D721Med (cell line): ENCODE results near the gene LNPEP.

ENCODE experiments used
- DNase-seq: peaks from one replicate; pipeline ENCODE4 v3.0.0; 2011; ENCODE audit warnings: low spot score; ENCODE audit not compliant: insufficient read length
- FAIRE-seq: peaks from 2 replicates; lab custom pipeline; 2011; peaks lifted over from hg19 to GRCh38; lab: Jason Lieb, UNC
- TF ChIP-seq, protein P1 (sequence below): IDR thresholded peaks from 2 replicates; pipeline ENCODE4 v1.5.1; 2012; ENCODE audit warnings: mild to moderate bottlenecking, control low read depth; ENCODE audit not compliant: insufficient read depth; ENCODE audit errors: missing control alignments

Gene LNPEP

DNA sequence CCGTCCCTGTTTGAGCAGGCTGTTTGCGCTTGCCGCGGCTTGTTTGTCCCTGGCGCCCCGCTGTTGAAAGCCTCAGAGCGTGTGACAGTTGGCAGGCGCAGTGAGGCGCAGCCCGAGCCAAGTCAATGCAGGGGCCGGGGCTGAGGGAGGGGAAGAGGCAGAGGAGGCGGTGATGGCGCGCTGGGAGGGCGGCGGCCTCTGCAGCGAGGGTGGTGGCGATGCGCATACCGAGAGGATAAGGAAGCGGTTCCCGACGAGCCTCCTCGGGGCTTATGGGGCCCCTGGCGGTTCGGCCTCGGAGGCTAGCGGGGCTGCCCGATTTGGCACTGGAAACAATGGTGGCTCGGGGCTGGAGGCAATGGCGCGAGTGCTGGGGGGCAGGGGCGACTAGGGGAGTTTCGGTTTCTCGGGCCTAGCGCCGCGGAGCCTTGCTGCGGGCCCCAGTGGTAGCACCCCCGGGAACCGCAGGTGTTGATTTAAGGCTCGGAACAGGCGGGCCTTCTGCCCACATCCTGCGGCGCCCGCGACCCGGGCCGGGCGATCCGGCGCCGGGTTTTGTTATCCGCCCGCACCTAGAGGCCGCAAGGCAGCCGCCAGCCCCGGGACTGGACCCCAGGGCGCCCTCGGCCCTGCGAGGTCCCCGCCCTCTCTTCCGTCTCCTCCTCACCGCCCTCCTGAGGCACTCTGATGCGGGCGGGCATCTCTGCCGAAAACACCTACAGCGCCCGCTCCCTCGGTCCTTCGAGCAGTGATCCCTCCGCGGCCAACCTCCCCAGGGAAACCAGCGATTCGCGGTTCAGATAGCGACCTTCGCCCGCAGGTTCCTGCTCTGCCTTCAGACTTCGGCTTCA, 947 bp upstream of the LNPEP start:
- FAIRE-seq (no peak), DNase-seq (no peak)
- TF ChIP-seq, protein P1, sequence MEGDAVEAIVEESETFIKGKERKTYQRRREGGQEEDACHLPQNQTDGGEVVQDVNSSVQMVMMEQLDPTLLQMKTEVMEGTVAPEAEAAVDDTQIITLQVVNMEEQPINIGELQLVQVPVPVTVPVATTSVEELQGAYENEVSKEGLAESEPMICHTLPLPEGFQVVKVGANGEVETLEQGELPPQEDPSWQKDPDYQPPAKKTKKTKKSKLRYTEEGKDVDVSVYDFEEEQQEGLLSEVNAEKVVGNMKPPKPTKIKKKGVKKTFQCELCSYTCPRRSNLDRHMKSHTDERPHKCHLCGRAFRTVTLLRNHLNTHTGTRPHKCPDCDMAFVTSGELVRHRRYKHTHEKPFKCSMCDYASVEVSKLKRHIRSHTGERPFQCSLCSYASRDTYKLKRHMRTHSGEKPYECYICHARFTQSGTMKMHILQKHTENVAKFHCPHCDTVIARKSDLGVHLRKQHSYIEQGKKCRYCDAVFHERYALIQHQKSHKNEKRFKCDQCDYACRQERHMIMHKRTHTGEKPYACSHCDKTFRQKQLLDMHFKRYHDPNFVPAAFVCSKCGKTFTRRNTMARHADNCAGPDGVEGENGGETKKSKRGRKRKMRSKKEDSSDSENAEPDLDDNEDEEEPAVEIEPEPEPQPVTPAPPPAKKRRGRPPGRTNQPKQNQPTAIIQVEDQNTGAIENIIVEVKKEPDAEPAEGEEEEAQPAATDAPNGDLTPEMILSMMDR, result no peak

DNA sequence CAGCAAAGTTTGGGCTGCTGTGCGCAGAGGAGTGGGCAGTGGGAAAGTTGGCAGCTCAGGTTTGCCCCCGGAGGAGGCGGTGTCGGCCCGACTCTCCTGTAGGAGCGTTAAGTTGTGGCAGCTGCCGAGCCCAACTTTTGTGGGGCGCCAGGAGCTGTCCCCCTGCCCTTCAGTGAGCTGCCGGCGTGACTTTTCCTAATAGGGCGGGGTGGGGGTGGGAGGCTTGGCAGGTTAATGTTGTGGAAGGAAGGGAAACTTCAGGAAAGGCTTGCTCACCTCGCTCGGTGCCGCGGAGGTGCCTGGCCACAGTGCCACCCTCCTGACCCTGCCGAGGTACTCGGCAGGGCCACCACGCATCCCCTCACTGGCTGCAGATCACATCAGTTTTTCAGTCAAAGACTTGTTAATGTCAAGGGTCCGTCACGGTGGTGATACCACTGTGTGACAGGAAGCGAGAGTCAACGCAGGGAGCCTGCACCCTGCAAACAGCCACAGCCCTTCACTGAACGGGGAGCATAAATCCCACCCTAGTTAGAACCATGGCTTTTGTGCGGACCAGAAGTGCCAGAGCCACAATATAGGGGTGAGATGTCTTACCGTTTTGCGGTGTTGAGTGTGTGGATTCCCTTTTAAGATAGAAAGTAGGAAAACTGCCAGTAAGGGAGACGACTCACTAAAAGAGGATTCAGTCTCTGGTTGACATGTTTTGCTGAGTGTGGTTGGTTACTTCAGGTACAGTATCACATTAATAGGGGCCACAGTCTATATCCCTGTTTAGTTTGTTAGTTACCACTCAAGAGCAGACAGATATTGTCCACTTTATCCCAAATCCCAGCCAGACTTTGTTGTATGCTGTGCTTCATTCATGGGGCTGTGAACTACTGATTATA, 796 bp downstream of the LNPEP start:
- no peak for DNase-seq
- FAIRE-seq, result no peak

DNA sequence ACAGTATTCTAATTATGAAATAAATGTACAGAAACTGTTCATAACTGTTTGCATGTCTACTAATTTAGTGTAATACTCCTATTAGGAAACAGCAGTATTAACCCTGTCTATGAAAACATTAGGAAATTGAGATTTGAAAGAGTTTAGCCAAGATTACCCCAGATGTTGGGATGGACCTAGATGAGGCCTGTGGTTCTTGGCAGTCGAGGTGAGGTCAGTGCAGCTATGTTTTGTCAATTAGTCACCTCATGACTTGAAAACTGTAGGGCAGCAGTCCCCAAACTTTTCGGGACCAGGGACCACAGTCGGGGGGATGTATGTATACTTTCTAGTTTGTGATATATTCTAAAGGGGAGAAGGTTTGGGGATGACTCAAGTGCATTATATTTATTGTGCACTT, 4.7 kb downstream of the LNPEP start:
- no peak for FAIRE-seq
- TF ChIP-seq, protein P1, result no peak

More for the DNA sequence above, 796 bp downstream of the LNPEP start:
- TF ChIP-seq, protein P1, result no peak

DNA sequence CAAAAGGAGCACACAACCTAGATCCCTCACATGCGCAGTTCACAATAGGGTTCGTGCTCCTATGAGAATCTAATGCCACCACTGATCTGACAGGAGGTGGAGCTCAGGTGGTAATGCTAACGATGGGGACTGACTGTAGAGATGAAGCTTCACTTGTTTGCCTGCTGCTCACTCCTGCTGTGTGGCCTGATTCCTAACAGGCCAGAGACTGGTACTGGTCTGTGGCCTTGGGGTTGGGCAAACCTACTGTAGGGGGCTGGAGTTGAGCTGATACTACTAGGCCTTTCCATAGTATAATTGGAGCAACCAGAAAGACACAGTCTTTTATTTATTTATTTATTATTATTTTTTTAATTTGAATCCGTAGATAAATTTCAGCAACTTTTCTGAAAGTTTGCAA, 5.3 kb downstream of the LNPEP start:
- DNase-seq (no peak), FAIRE-seq (no peak)
- TF ChIP-seq, protein P1, result no peak

More for the DNA sequence above, 4.7 kb downstream of the LNPEP start:
- DNase-seq, result no peak

DNA sequence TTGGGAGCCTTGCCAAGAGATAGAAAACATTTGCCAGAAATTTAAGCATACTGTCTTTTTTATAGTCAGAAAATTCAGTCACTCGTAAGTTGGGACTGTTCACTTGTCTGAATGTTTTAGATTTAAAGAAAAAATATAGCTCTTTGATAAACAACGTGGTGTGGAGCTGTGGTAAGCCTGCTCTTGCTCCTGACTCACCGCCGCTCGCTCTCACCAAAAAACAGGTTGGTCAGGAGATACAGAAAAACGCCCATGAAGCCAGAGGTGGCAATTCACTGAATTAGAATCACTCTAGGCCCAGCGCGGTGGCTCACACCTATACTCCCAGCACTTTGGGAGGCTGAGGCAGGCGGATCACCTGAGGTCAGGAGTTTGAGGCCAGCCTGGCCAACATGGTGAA, 6.2 kb downstream of the LNPEP start:
- TF ChIP-seq, protein P1, result no peak
- DNase-seq (no peak), FAIRE-seq (no peak)

DNA sequence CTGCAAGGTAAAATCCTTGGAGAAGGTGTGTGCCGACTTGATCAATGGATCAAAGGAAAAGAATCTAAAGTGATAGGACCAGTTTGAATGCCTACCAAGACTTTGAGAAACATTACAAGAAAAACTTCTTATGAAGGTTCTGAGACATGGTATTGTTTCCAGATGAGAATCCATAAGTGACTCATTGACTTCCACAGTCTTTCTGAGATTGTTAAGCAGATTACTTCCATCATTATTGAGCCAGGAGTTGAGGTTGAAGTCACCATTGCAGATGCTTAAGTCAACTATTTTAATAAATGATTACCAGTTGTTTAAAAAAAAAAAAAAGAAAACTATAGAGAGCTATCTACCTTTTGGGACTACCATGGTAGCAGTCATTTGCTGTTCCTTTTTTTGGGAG, 7.0 kb downstream of the LNPEP start:
- no peak for DNase-seq

More for the DNA sequence above, 7.0 kb downstream of the LNPEP start:
- FAIRE-seq, result no peak
- TF ChIP-seq, protein P1, result no peak
